Neural progenitor cell (in vitro differentiated cells): ENCODE data around the gene SLC4A4. TPM values are rescaled to one million over a fixed set of nuclear protein-coding genes. Genes with fewer than 3 reads are reported as not detected.

Source experiments
- DNase-seq: peaks from one replicate; pipeline ENCODE4 v3.0.0-alpha.2; 2016; ENCODE audit warnings: low spot score
- H2AFZ ChIP-seq: fragments of 200-600 bp; sonication (generic); replicated peaks from 2 replicates; pipeline ENCODE4 v1.6.1; 2016; ENCODE audit warnings: antibody characterized with exemption
- H3F3A ChIP-seq: fragments of 200-600 bp; sonication (generic); 2 replicates; pipeline ENCODE4 v1.6.1; 2016; ENCODE audit warnings: antibody characterized with exemption, low read depth
- H3K27ac ChIP-seq: fragments of 200-600 bp; sonication (generic); 2 replicates; pipeline ENCODE4 v1.5.1; 2016; ENCODE audit warnings: mild to moderate bottlenecking
- H3K27me3 ChIP-seq: fragments of 200-600 bp; sonication (generic); 2 replicates; pipeline ENCODE4 v1.6.1; 2016; ENCODE audit warnings: mild to moderate bottlenecking, moderate library complexity
- H3K36me3 ChIP-seq: fragments of 200-600 bp; sonication (generic); 2 replicates; pipeline ENCODE4 v1.5.1; 2016
- H3K4me1 ChIP-seq: fragments of 200-600 bp; sonication (generic); 2 replicates; pipeline ENCODE4 v1.6.1; 2016; ENCODE audit warnings: mixed run types
- H3K4me2 ChIP-seq: fragments of 200-600 bp; sonication (generic); 2 replicates; pipeline ENCODE4 v1.6.1; 2016
- H3K4me3 ChIP-seq: fragments of 200-600 bp; sonication (generic); 2 replicates; pipeline ENCODE4 v1.5.1; 2016
- H3K79me2 ChIP-seq: fragments of 200-600 bp; sonication (generic); 2 replicates; pipeline ENCODE4 v1.6.1; 2016; ENCODE audit warnings: low read depth
- H3K9ac ChIP-seq: fragments of 200-600 bp; sonication (generic); 2 replicates; pipeline ENCODE4 v1.6.1; 2016
- H3K9me3 ChIP-seq: fragments of 200-600 bp; sonication (generic); 2 replicates; pipeline ENCODE4 v1.5.1; 2016; ENCODE audit warnings: low read depth
- H4K20me1 ChIP-seq: fragments of 200-600 bp; sonication (generic); 2 replicates; pipeline ENCODE4 v1.6.1; 2016; ENCODE audit warnings: low read depth
- H3K27ac Mint-ChIP-seq: 3 replicates; pipeline ENCODE4 v1.8.0; 2021; ENCODE audit warnings: mixed read lengths
- H3K27me3 Mint-ChIP-seq: 2 replicates; pipeline ENCODE4 v1.8.0; 2022; ENCODE audit warnings: low read depth, mild to moderate bottlenecking, inconsistent platforms, moderate library complexity, mixed read lengths; ENCODE audit not compliant: insufficient read depth
- H3K36me3 Mint-ChIP-seq: 3 replicates; pipeline ENCODE4 v1.8.0; 2021; ENCODE audit warnings: mixed read lengths
- H3K4me1 Mint-ChIP-seq: 3 replicates; pipeline ENCODE4 v1.8.0; 2021; ENCODE audit warnings: mixed read lengths
- H3K4me3 Mint-ChIP-seq: 3 replicates; pipeline ENCODE4 v1.8.0; 2021; ENCODE audit warnings: mild to moderate bottlenecking, moderate library complexity, mixed read lengths
- H3K9me3 Mint-ChIP-seq: 3 replicates; pipeline ENCODE4 v1.8.0; 2020; ENCODE audit warnings: mixed read lengths
- CTCF ChIP-seq: fragments of 200-600 bp; sonication (generic); IDR thresholded peaks from 2 replicates; pipeline ENCODE4 v1.5.1; 2017; ENCODE audit warnings: antibody characterized with exemption, mild to moderate bottlenecking
- EZH2 ChIP-seq: fragments of 200-600 bp; sonication (generic); IDR thresholded peaks from 2 replicates; pipeline ENCODE4 v1.6.1; 2017; ENCODE audit warnings: antibody characterized with exemption, mild to moderate bottlenecking, moderate library complexity
- EZH2phosphoT487 ChIP-seq: fragments of 200-600 bp; sonication (generic); IDR thresholded peaks from 2 replicates; pipeline ENCODE4 v1.6.1; 2017; ENCODE audit warnings: antibody characterized with exemption
- total RNA-seq: library from RNA; depleted of rRNA; stranded (reverse); fragments of >200 nt; gene quantifications from 2 replicates; pipeline ENCODE4 v1.2.3, GENCODE V29; 2015; ENCODE audit warnings: low replicate concordance

Gene SLC4A4
- total RNA-seq, 1 donor from 2014 or later: not detected

GRCh38 chr4:71379126-71379525 is 40.3 kb downstream of the SLC4A4 start:
- H3K4me3 Mint-ChIP-seq: no peak overlapping the region
- no peaks in the 10 kb centered on the region for H3K36me3 Mint-ChIP-seq
- no peak overlapping the region for H3K27ac Mint-ChIP-seq
- no peaks in the 10 kb centered on the region for H4K20me1 ChIP-seq
- TF ChIP-seq EZH2: no peak
- no peak for TF ChIP-seq EZH2phosphoT487
- no peak for TF ChIP-seq CTCF
- no peaks in the 10 kb centered on the region for H3K4me1 Mint-ChIP-seq
- H3K27me3 Mint-ChIP-seq: no peaks in the 10 kb centered on the region
- H3K9ac ChIP-seq: no peak overlapping the region
- H3K4me1 ChIP-seq: no peaks in the 10 kb centered on the region
- no peak overlapping the region for H3K4me3 ChIP-seq
- no peak overlapping the region for H3K4me2 ChIP-seq
- H2AFZ ChIP-seq: no peak overlapping the region
- no peaks in the 10 kb centered on the region for H3K36me3 ChIP-seq
- no peaks in the 10 kb centered on the region for H3K79me2 ChIP-seq
- no peaks in the 10 kb centered on the region for H3K27me3 ChIP-seq
- DNase-seq: no peak
- H3K9me3 Mint-ChIP-seq: no peaks in the 10 kb centered on the region
- no peak overlapping the region for H3K27ac ChIP-seq
- no peaks in the 10 kb centered on the region for H3K9me3 ChIP-seq
- no peaks in the 10 kb centered on the region for H3F3A ChIP-seq

- Histone ChIP-seq H3K4me2 (no peak overlapping the region), H3K27ac (no peak overlapping the region)
- H3K4me3 Mint-ChIP-seq: no peak overlapping the region
Measured at GRCh38 chr4:71380788-71381187, 42.0 kb downstream of the SLC4A4 start.

GRCh38 chr4:71382125-71382899 is 43.5 kb downstream of the SLC4A4 start:
- H3K9me3 ChIP-seq: no peaks in the 10 kb centered on the region
- no peaks in the 10 kb centered on the region for H3K79me2 ChIP-seq
- H3K36me3 ChIP-seq: no peaks in the 10 kb centered on the region
- H3K4me3 Mint-ChIP-seq: no peak overlapping the region
- H3K27me3 Mint-ChIP-seq: no peaks in the 10 kb centered on the region
- H3K27ac Mint-ChIP-seq: no peak overlapping the region
- TF ChIP-seq EZH2 (no peak), EZH2phosphoT487 (no peak), CTCF (no peak)
- H3K36me3 Mint-ChIP-seq: no peaks in the 10 kb centered on the region
- DNase-seq: no peak
- H2AFZ ChIP-seq: no peak overlapping the region
- H3F3A ChIP-seq: no peaks in the 10 kb centered on the region
- H3K4me3 ChIP-seq: no peak overlapping the region
- H3K4me2 ChIP-seq: no peak overlapping the region
- no peak overlapping the region for H3K27ac ChIP-seq
- no peaks in the 10 kb centered on the region for H3K4me1 Mint-ChIP-seq
- H3K27me3 ChIP-seq: no peaks in the 10 kb centered on the region
- no peaks in the 10 kb centered on the region for H3K9me3 Mint-ChIP-seq
- no peaks in the 10 kb centered on the region for H4K20me1 ChIP-seq
- H3K4me1 ChIP-seq: no peaks in the 10 kb centered on the region
- no peak overlapping the region for H3K9ac ChIP-seq

More at GRCh38 chr4:71380788-71381187, 42.0 kb downstream of the SLC4A4 start:
- no peak overlapping the region for H3K4me3 ChIP-seq
- Mint-ChIP-seq H3K9me3 (no peaks in the 10 kb centered on the region), H3K36me3 (no peaks in the 10 kb centered on the region), H3K27ac (no peak overlapping the region), H3K4me1 (no peaks in the 10 kb centered on the region), H3K27me3 (no peaks in the 10 kb centered on the region)
- H3K79me2 ChIP-seq: no peaks in the 10 kb centered on the region
- no peak overlapping the region for H2AFZ ChIP-seq
- no peaks in the 10 kb centered on the region for H3K36me3 ChIP-seq
- no peaks in the 10 kb centered on the region for H3K4me1 ChIP-seq
- H4K20me1 ChIP-seq: no peaks in the 10 kb centered on the region
- no peak for TF ChIP-seq EZH2
- TF ChIP-seq EZH2phosphoT487: no peak
- TF ChIP-seq CTCF: no peak
- DNase-seq: no peak
- H3K9ac ChIP-seq: no peak overlapping the region
- H3F3A ChIP-seq: no peaks in the 10 kb centered on the region
- no peaks in the 10 kb centered on the region for H3K27me3 ChIP-seq
- no peaks in the 10 kb centered on the region for H3K9me3 ChIP-seq
